Bronchial epithelial cell (primary cell): ENCODE measurements around the gene ARPC5. TPM values are rescaled to one million over a fixed set of nuclear protein-coding genes. Genes with fewer than 3 reads are reported as not detected.

Experiments
- DNase-seq: peaks from one replicate; pipeline ENCODE4 v3.0.0-alpha.2; 2010; ENCODE audit warnings: low read depth
- FAIRE-seq: peaks from 2 replicates; lab custom pipeline; 2011; peaks lifted over from hg19 to GRCh38; lab: Jason Lieb, UNC
- H3K27me3 ChIP-seq: 2 replicates; pipeline ENCODE4 v1.5.1; 2011; ENCODE audit warnings: low read length; ENCODE audit not compliant: control insufficient read depth, insufficient read depth
- H3K36me3 ChIP-seq: 2 replicates; pipeline ENCODE4 v1.5.1; 2011; ENCODE audit warnings: low read length; ENCODE audit not compliant: control insufficient read depth, insufficient read depth
- H3K4me3 ChIP-seq: 2 replicates; pipeline ENCODE4 v1.5.1; 2011; ENCODE audit warnings: mild to moderate bottlenecking, low read depth, low read length, control low read depth
- CTCF ChIP-seq: IDR thresholded peaks from 2 replicates; pipeline ENCODE4 v1.5.1; 2011; ENCODE audit warnings: mild to moderate bottlenecking, moderate library complexity, low read length, control low read depth, inconsistent platforms; ENCODE audit not compliant: insufficient read depth, severe bottlenecking
- total RNA-seq: library from RNA; depleted of rRNA; stranded (reverse); fragments of >200 nt; gene quantifications from 2 replicates; pipeline ENCODE4 v1.2.1, GENCODE V29; 2014

The ARPC5 gene
- total RNA-seq, 1 donor from 2014 or later, result 95.3 TPM

DNA sequence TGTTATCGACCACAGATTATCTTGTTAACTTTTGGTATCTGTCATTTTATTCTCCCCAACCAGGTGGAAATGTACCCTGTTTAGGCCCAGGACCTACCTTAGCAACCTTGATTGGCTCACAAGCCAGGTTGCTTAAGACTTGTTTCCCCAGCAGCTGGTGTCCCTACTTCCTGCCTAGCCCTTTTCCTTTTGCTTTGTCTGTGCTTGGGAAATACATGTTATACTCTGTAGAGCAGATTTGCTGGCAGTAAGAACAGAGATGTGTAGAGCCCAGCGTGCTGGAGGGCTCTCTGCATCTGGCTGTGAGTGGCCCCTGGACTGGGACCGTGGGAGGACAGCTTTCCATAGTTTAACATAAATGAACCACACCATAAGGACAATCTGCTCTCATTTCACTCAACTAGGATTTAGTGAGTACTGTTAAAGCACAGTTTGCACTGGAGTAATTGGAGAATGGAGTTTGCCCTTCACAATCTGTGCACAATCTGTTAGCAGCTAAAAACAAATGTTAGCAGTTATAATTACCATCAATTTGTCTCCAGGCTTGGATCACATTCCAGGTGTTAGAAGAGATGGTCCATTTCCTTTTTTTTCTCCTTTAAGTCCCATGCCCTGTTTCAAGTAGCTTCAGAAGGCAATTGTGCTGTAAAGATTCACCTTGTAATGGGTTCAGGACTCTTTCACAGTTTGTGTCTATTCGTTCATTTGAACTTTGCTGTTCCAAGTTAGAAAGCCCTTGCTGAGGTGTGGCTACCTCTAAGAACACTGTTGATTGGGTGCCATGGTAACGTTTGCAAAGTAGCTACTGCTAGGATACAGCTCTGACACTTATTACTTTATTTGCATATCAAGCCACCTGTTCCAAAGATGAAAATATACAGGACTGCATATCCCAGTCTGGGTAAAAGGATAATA, 17.2 kb upstream of the ARPC5 start, which contains the start of gene APOBEC4:
TSS of gene APOBEC4 (minus strand) at position 770 of the 915 bp plus-strand sequence. CDS start 4,535 bp downstream, outside the sequence.
- peak; percentile 32 for FAIRE-seq
- no peak within 1 kb of the TSS for H3K4me3 ChIP-seq

DNA sequence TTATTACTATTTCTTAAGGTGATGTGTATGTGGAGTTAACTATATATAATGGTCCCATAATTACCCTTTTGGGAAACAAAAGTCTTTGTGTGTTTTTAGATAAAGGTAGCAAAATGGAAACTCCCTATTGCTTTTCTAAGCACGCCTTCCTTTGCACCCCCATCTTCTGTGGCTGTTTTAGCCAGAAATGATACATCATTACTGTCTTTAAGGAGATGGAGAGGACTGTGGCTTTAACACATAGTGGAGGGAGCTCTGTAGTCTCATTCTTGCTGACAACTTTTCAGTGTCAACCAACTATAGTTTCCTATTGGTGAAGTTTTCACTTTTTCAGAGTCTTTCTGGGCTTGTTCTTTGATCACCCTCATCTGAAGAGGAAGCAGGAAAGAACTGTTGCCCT, 16.5 kb upstream of the ARPC5 start:
- no peaks in the 10 kb centered on the region for H3K27me3 ChIP-seq
- TF ChIP-seq CTCF, result no peak
- H3K36me3 ChIP-seq, result no peaks in the 10 kb centered on the region
- H3K4me3 ChIP-seq, result no peak overlapping the region
- no peak for FAIRE-seq
- DNase-seq, result no peak

More for the DNA sequence above, 17.2 kb upstream of the ARPC5 start, which contains the start of gene APOBEC4:
- TF ChIP-seq CTCF, result no peak
- H3K27me3 ChIP-seq, result no peaks in the 10 kb centered on the region
- peak; percentile 22 for DNase-seq
- no peaks in the 10 kb centered on the region for H3K36me3 ChIP-seq

- H3K27me3 ChIP-seq, result no peaks in the 10 kb centered on the region
- no peak for DNase-seq
- H3K4me3 ChIP-seq, result no peak overlapping the region
- H3K36me3 ChIP-seq, result no peaks in the 10 kb centered on the region
- no peak for TF ChIP-seq CTCF
- FAIRE-seq, result no peak
Observed at GRCh38 chr1:183651612-183652011, 16.0 kb upstream of the ARPC5 start.

DNA sequence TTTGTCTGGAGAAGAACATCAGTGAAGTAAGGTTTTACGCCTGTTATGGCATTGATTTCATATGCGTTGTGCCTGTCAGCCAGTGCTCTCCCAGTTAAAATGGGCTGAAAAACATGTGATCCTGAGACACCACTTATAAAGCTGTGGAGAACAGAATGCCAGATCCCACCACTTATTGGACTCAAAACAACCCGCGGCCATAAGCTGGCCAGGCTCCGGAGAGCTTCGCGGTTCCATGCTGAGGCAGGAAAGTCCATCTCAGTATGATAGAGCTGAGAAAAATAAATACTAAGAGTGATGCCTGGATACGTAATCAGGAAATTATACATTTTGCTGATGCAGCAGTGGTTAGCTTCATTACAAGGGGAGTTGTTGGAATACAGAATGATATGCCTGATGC, 12.5 kb upstream of the ARPC5 start:
- FAIRE-seq (no peak), DNase-seq (no peak)
- no peak for TF ChIP-seq CTCF
- Histone ChIP-seq H3K4me3 (no peak overlapping the region), H3K36me3 (no peaks in the 10 kb centered on the region), H3K27me3 (no peaks in the 10 kb centered on the region)

- no peak for TF ChIP-seq CTCF
- FAIRE-seq (no peak), DNase-seq (no peak)
- no peaks in the 10 kb centered on the region for H3K27me3 ChIP-seq
- no peaks in the 10 kb centered on the region for H3K36me3 ChIP-seq
- H3K4me3 ChIP-seq, result no peak overlapping the region
Observed at GRCh38 chr1:183646776-183647175, 11.2 kb upstream of the ARPC5 start.

GRCh38 chr1:183645531-183645930, 9.9 kb upstream of the ARPC5 start:
- FAIRE-seq, result no peak
- Histone ChIP-seq H3K36me3 (no peaks in the 10 kb centered on the region), H3K4me3 (no peak overlapping the region), H3K27me3 (no peaks in the 10 kb centered on the region)
- DNase-seq, result no peak
- no peak for TF ChIP-seq CTCF
